AG04450 (cell line): ENCODE results near the gene IQCK. TPM values are rescaled to one million over a fixed set of nuclear protein-coding genes. Genes with fewer than 3 reads are reported as not detected.

Experiments
- CTCF ChIA-PET: fragments of 300-600, 350-600 bp; formaldehyde crosslinking; extraction: SDS; loops from one replicate; lab custom pipeline; 2022; ENCODE audit warnings: antibody characterized with exemption, inconsistent platforms; lab: Charles Lee
- POLR2A ChIA-PET: fragments of 350-600 bp; formaldehyde crosslinking; extraction: SDS; loops from one replicate; lab custom pipeline; 2021; ENCODE audit warnings: antibody characterized with exemption, inconsistent platforms; lab: Yijun Ruan, JAX
- DNase-seq: peaks from one replicate; pipeline ENCODE4 v3.0.0-alpha.2; 2011; ENCODE audit warnings: low read depth, low spot score
- H3K27ac ChIP-seq: one replicate; pipeline ENCODE4 v1.5.1; 2012; ENCODE audit warnings: low read depth, low read length, control low read depth
- H3K27me3 ChIP-seq: one replicate; pipeline ENCODE4 v1.6.0; 2012; ENCODE audit warnings: low read length; ENCODE audit not compliant: control insufficient read depth, insufficient read depth
- H3K4me3 ChIP-seq: 2 replicates; pipeline ENCODE4 v1.5.1; 2011; ENCODE audit warnings: mild to moderate bottlenecking, low read depth, low read length, control low read depth
- H3K9me3 ChIP-seq: 2 replicates; pipeline ENCODE4 v1.5.1; 2012; ENCODE audit warnings: low read length; ENCODE audit not compliant: control insufficient read depth, insufficient read depth
- CTCF ChIP-seq: IDR thresholded peaks from 2 replicates; pipeline ENCODE4 v1.5.1; 2011; ENCODE audit warnings: low read depth, low read length, control low read depth, inconsistent platforms
- polyA plus RNA-seq: library from polyadenylated mRNA; depleted of rRNA; stranded (reverse); fragments of >200 nt; gene quantifications from 2 replicates; pipeline ENCODE4 v1.2.3, GENCODE V29; 2011

Gene IQCK
- polyA plus RNA-seq, 1 experiment: 18.0 TPM

- Histone ChIP-seq H3K27ac (no peak overlapping the region), H3K27me3 (no peaks in the 10 kb centered on the region), H3K4me3 (no peak overlapping the region), H3K9me3 (peaks cover 11% of the 10 kb centered on the region; the same call in 1 of the 2 replicates)
- no peak for DNase-seq
- no peak for TF ChIP-seq CTCF
- ChIA-PET POLR2A (no interaction called here), CTCF (no interaction called here)
Observed at GRCh38 chr16:19805459-19806162, 87.5 kb downstream of the IQCK start.

GRCh38 chr16:19808061-19808641 is 90.1 kb downstream of the IQCK start:
- ChIA-PET CTCF (interaction anchor here (1.0 kb wide), 1 partner anchor 23 kb away, joined by 3 read pairs; no protein-coding TSS in a partner anchor), POLR2A (no interaction called here)
- DNase-seq: no peak
- H3K4me3 ChIP-seq: no peak overlapping the region
- peaks cover 11% of the 10 kb centered on the region; the same call in 1 of the 2 replicates for H3K9me3 ChIP-seq
- H3K27me3 ChIP-seq: no peaks in the 10 kb centered on the region
- peak overlapping the region; percentile 12 for H3K27ac ChIP-seq
- no peak for TF ChIP-seq CTCF

GRCh38 chr16:19809121-19809635 is 91.1 kb downstream of the IQCK start:
- TF ChIP-seq CTCF: no peak
- Histone ChIP-seq H3K27me3 (no peaks in the 10 kb centered on the region), H3K27ac (no peak overlapping the region), H3K9me3 (peaks cover 11% of the 10 kb centered on the region; the same call in 1 of the 2 replicates), H3K4me3 (no peak overlapping the region)
- POLR2A ChIA-PET: no interaction called here
- CTCF ChIA-PET: interaction anchor here (1.1 kb wide), 1 partner anchor 23 kb away, joined by 5 read pairs; no protein-coding TSS in a partner anchor
- no peak for DNase-seq

GRCh38 chr16:19809693-19810092 is 91.6 kb downstream of the IQCK start:
- no peak for DNase-seq
- TF ChIP-seq CTCF: no peak
- ChIA-PET CTCF (interaction anchor here (0.7 to 1.1 kb wide), 2 partner anchors 22 to 34 kb away, joined by 3 to 5 read pairs; no protein-coding TSS in a partner anchor), POLR2A (no interaction called here)
- H3K4me3 ChIP-seq: no peak overlapping the region
- H3K9me3 ChIP-seq: peaks cover 11% of the 10 kb centered on the region; the same call in 1 of the 2 replicates
- H3K27me3 ChIP-seq: no peaks in the 10 kb centered on the region
- H3K27ac ChIP-seq: no peak overlapping the region
